IMR-90 (cell line): ENCODE data around the gene B3GALT6. TPM values are rescaled to one million over a fixed set of nuclear protein-coding genes. Genes with fewer than 3 reads are reported as not detected.

ENCODE experiments used
- ATAC-seq: fragments of 200-7000 bp; cut with Tn5 transposase; 2 replicates; pipeline ENCODE4 v1.9.1; 2020; ENCODE audit warnings: low read depth, mild to moderate bottlenecking, moderate library complexity
- BruUV-seq: library from RNA; stranded (reverse); fragments of 400-500 nt; replicated peaks from 2 replicates; lab custom pipeline; 2021; lab: Mats Ljungman, UMichigan
- CTCF ChIA-PET: fragments of 300-600 bp; formaldehyde crosslinking; extraction: SDS; loops from one replicate; lab custom pipeline; 2021; ENCODE audit warnings: antibody characterized with exemption; lab: Yijun Ruan, JAX
- POLR2A ChIA-PET: fragments of 300-600 bp; sonication (Branson Sonifier 250); formaldehyde crosslinking; loops from one replicate; lab custom pipeline; 2022; ENCODE audit warnings: antibody characterized with exemption; ENCODE audit not compliant: unreplicated experiment; lab: Charles Lee
- DNase-seq: peaks from one replicate; pipeline ENCODE4 v3.0.0; 2013
- H2AFZ ChIP-seq: replicated peaks from 2 replicates; pipeline ENCODE3; 2013; ENCODE audit warnings: low read length, mild to moderate bottlenecking; ENCODE audit not compliant: poor library complexity
- H2AK5ac ChIP-seq: 2 replicates; pipeline ENCODE4 v1.6.1; 2013; ENCODE audit warnings: low read depth, low read length, inconsistent platforms
- H2AK9ac ChIP-seq: replicated peaks from 2 replicates; pipeline ENCODE3; 2013; ENCODE audit warnings: mild to moderate bottlenecking, low read depth, low read length, moderate library complexity; ENCODE audit not compliant: poor library complexity
- H2BK120ac ChIP-seq: 2 replicates; pipeline ENCODE4 v1.6.1; 2013; ENCODE audit warnings: low read depth, low read length, inconsistent platforms
- H2BK15ac ChIP-seq: 3 replicates; pipeline ENCODE4 v1.6.1; 2013; ENCODE audit warnings: low read depth, low read length, inconsistent platforms
- H2BK20ac ChIP-seq: 2 replicates; pipeline ENCODE4 v1.6.1; 2013; ENCODE audit warnings: low read depth, mild to moderate bottlenecking, inconsistent platforms, low read length, moderate library complexity
- H2BK5ac ChIP-seq: 2 replicates; pipeline ENCODE4 v1.6.1; 2013; ENCODE audit warnings: mild to moderate bottlenecking, low read depth, low read length, inconsistent platforms; ENCODE audit not compliant: poor library complexity, severe bottlenecking
- H3K14ac ChIP-seq: replicated peaks from 2 replicates; pipeline ENCODE4 v1.6.1; 2013; ENCODE audit warnings: low read depth, low read length, inconsistent platforms
- H3K18ac ChIP-seq: 2 replicates; pipeline ENCODE4 v1.6.1; 2013; ENCODE audit warnings: low read depth, low read length, control low read depth
- H3K23ac ChIP-seq: 2 replicates; pipeline ENCODE4 v1.6.1; 2013; ENCODE audit warnings: low read depth, low read length, inconsistent platforms
- H3K27ac ChIP-seq: 2 replicates; pipeline ENCODE4 v1.5.1; 2013; ENCODE audit warnings: mild to moderate bottlenecking, control low read depth, low read length; ENCODE audit not compliant: insufficient read depth
- H3K27me3 ChIP-seq: 2 replicates; pipeline ENCODE4 v1.6.1; 2013; ENCODE audit warnings: low read length; ENCODE audit not compliant: control insufficient read depth, insufficient read depth
- H3K36me3 ChIP-seq: 2 replicates; pipeline ENCODE4 v1.6.1; 2013; ENCODE audit warnings: low read length, mixed read lengths; ENCODE audit not compliant: control insufficient read depth, insufficient read depth
- H3K4ac ChIP-seq: 2 replicates; pipeline ENCODE4 v1.6.1; 2013; ENCODE audit warnings: low read depth, low read length, inconsistent platforms
- H3K4me1 ChIP-seq: 2 replicates; pipeline ENCODE4 v1.6.1; 2013; ENCODE audit warnings: low read length, mixed read lengths; ENCODE audit not compliant: control insufficient read depth, insufficient read depth
- H3K4me2 ChIP-seq: 2 replicates; pipeline ENCODE4 v1.6.1; 2013; ENCODE audit warnings: low read depth, mild to moderate bottlenecking, control low read depth, low read length, moderate library complexity
- H3K4me3 ChIP-seq: 2 replicates; pipeline ENCODE4 v1.5.1; 2013; ENCODE audit warnings: low read depth, mild to moderate bottlenecking, control low read depth, low read length, moderate library complexity; ENCODE audit not compliant: insufficient read depth
- H3K56ac ChIP-seq: 2 replicates; pipeline ENCODE4 v1.6.1; 2013; ENCODE audit warnings: low read length, inconsistent platforms; ENCODE audit not compliant: insufficient read depth; ENCODE audit errors: extremely low read depth
- H3K79me1 ChIP-seq, 2 experiments: 2 replicates each; pipeline ENCODE4 v1.6.1; 2013; ENCODE audit warnings: low read length in 2 of 2, inconsistent platforms in 1 of 2, low read depth in 1 of 2
- H3K9ac ChIP-seq: 2 replicates; pipeline ENCODE4 v1.6.1; 2013; ENCODE audit warnings: low read depth, low read length, control low read depth
- H3K9me1 ChIP-seq: 2 replicates; pipeline ENCODE4 v1.6.1; 2013; ENCODE audit warnings: low read length, inconsistent platforms; ENCODE audit not compliant: insufficient read depth
- H3K9me3 ChIP-seq: 2 replicates; pipeline ENCODE4 v1.6.1; 2013; ENCODE audit warnings: low read length; ENCODE audit not compliant: control insufficient read depth, insufficient read depth
- H4K20me1 ChIP-seq: 2 replicates; pipeline ENCODE4 v1.6.1; 2013; ENCODE audit warnings: low read length, inconsistent platforms; ENCODE audit not compliant: insufficient read depth
- H4K5ac ChIP-seq: 2 replicates; pipeline ENCODE4 v1.6.1; 2013; ENCODE audit warnings: mild to moderate bottlenecking, low read depth, low read length, control low read depth
- H4K8ac ChIP-seq, 2 experiments: 2 replicates each; pipeline ENCODE4 v1.6.1; 2013; ENCODE audit warnings: low read depth in 2 of 2, low read length in 2 of 2, control low read depth in 1 of 2, inconsistent platforms in 1 of 2
- H4K91ac ChIP-seq: 2 replicates; pipeline ENCODE4 v1.6.1; 2013; ENCODE audit warnings: low read depth, low read length, inconsistent platforms; ENCODE audit not compliant: insufficient read depth
- BHLHE40 ChIP-seq: fragments of 150-350 bp; IDR thresholded peaks from 2 replicates; pipeline ENCODE4 v1.6.1; 2016; ENCODE audit warnings: mild to moderate bottlenecking, low read depth, low read length
- FOS ChIP-seq: fragments of 150-350 bp; IDR thresholded peaks from 2 replicates; pipeline ENCODE4 v1.6.1; 2016; ENCODE audit warnings: low read depth, low read length
- MAFK ChIP-seq: IDR thresholded peaks from 2 replicates; pipeline ENCODE4 v1.6.1; 2012; ENCODE audit warnings: low read depth, low read length, improper control_type of control experiment
- POLR2A ChIP-seq: IDR thresholded peaks from 2 replicates; pipeline ENCODE4 v1.6.1; 2012; ENCODE audit warnings: mild to moderate bottlenecking, low read depth, low read length
- RAD21 ChIP-seq: IDR thresholded peaks from 2 replicates; pipeline ENCODE4 v1.6.1; 2012; ENCODE audit warnings: low read length, improper control_type of control experiment
- RCOR1 ChIP-seq: IDR thresholded peaks from 2 replicates; pipeline ENCODE4 v1.6.1; 2012; ENCODE audit warnings: mild to moderate bottlenecking, low read length, improper control_type of control experiment; ENCODE audit not compliant: insufficient replicate concordance
- RFX5 ChIP-seq: IDR thresholded peaks from 2 replicates; pipeline ENCODE4 v1.8.0; 2012; ENCODE audit warnings: low read depth, mild to moderate bottlenecking, low read length, moderate library complexity
- SMC3 ChIP-seq: fragments of 150-350 bp; IDR thresholded peaks from 2 replicates; pipeline ENCODE4 v1.6.1; 2016; ENCODE audit warnings: low read depth, mild to moderate bottlenecking, antibody characterized with exemption, low read length, moderate library complexity
- WGBS, 2 experiments: methylation state at CpG; one replicate each; pipeline versions ENCODE4 v1.1.5 to v1.1.7; 2013; ENCODE audit warnings: missing lambda C conversion rate in 2 of 2; ENCODE audit not compliant: insufficient read length in 1 of 2; ENCODE audit errors: extremely low coverage in 2 of 2; 5-methylcytosine and 5-hydroxymethylcytosine counted together
- dilution Hi-C: fragments of 300-500 bp; cut with HindIII; formaldehyde crosslinking; loops from one replicate; pipeline ENCODE4 v1.14.3; 2018; ENCODE audit warnings: low sequenced_read_pairs; ENCODE audit not compliant: unreplicated experiment
- in situ Hi-C: fragments of 300-500 bp; cut with MboI; formaldehyde crosslinking; loops from 3 replicates; pipeline ENCODE4 v1.14.3; 2019; ENCODE audit warnings: low sequenced_read_pairs, inconsistent platforms, mixed read lengths
- intact Hi-C: fragments of 100-400 bp; cut with micrococcal nuclease; formaldehyde crosslinking; loops from 2 replicates; pipeline ENCODE4 v1.10.0; 2022
- polyA plus RNA-seq, 3 experiments: library from polyadenylated mRNA; depleted of rRNA; stranded (reverse); fragments of >200 nt; gene quantifications; 2 replicates each; pipeline ENCODE4 v1.2.3, GENCODE V29; 2012; ENCODE audit warnings: low replicate concordance in 1 of 3
- total RNA-seq: library from RNA; depleted of rRNA; stranded (reverse); fragments of >200 nt; gene quantifications from 2 replicates; pipeline ENCODE4 v1.2.3, GENCODE V29; 2012
- TF ChIP-seq, protein P1 (sequence below): fragments of 150-350 bp; IDR thresholded peaks from 2 replicates; pipeline ENCODE4 v1.6.1; 2016; ENCODE audit warnings: low read depth, mild to moderate bottlenecking, low read length, moderate library complexity, borderline replicate concordance

B3GALT6 gene
- total and polyA plus RNA-seq, 2 of the 4 experiments (the other 2 are of a cell fraction), result 12.2 to 23.0 TPM

DNA sequence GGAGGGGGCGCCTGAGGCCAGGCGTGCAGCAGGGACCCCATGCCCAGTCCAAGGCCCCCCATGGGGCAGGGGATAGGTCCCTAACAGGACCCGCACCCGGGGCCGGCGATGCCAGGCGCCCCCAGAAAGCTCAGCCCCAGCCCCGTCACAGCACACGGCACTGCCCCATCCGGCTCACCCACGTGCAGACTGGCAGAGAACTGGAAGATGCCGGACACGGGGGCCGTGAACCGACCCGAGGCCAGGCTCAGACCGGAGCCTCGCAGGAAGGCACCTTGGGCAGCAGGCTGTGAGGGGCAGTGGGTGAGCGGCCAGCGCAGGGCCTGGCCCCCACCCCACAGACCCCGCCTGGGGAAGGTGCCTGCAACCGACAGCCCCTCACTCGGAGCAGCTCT is 11.2 kb downstream of the B3GALT6 start:
- H3K14ac ChIP-seq, result no peak overlapping the region
- no peaks in the 10 kb centered on the region for H3K79me1 ChIP-seq
- H3K9me3 ChIP-seq, result no peaks in the 10 kb centered on the region
- H3K9me1 ChIP-seq, result no peaks in the 10 kb centered on the region
- no peak overlapping the region for H3K4me3 ChIP-seq
- no peak overlapping the region for H2AK5ac ChIP-seq
- no peak overlapping the region for H2BK5ac ChIP-seq
- ChIA-PET POLR2A (no interaction called here), CTCF (no interaction called here)
- no peaks in the 10 kb centered on the region for H4K20me1 ChIP-seq
- in situ Hi-C loops, result no loop called here
- no peak overlapping the region for H2BK15ac ChIP-seq
- no peak overlapping the region for H4K8ac ChIP-seq
- H3K4me2 ChIP-seq, result no peak overlapping the region
- TF ChIP-seq RFX5 (no peak), BHLHE40 (no peak), RCOR1 (no peak), FOS (no peak), SMC3 (no peak), POLR2A (no peak), MAFK (no peak), RAD21 (no peak)
- TF ChIP-seq, protein P1, sequence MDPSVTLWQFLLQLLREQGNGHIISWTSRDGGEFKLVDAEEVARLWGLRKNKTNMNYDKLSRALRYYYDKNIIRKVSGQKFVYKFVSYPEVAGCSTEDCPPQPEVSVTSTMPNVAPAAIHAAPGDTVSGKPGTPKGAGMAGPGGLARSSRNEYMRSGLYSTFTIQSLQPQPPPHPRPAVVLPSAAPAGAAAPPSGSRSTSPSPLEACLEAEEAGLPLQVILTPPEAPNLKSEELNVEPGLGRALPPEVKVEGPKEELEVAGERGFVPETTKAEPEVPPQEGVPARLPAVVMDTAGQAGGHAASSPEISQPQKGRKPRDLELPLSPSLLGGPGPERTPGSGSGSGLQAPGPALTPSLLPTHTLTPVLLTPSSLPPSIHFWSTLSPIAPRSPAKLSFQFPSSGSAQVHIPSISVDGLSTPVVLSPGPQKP, result no peak
- H2BK20ac ChIP-seq, result no peak overlapping the region
- H3K56ac ChIP-seq, result no peak overlapping the region
- 93% methylated on average over 12 of the region's 23 CpGs; no CpG with 5 or more reads in 1 of the 2 experiments for WGBS, 2 experiments
- peaks cover 9% of the 10 kb centered on the region for H3K4me1 ChIP-seq
- no peak overlapping the region for H3K27ac ChIP-seq
- no peak overlapping the region for H2BK120ac ChIP-seq
- H3K18ac ChIP-seq, result no peak overlapping the region
- H3K27me3 ChIP-seq, result no peaks in the 10 kb centered on the region
- H4K5ac ChIP-seq, result no peak overlapping the region
- H2AK9ac ChIP-seq, result no peak overlapping the region
- no TSS peak for BruUV-seq
- H3K9ac ChIP-seq, result no peak overlapping the region
- peaks cover 2% of the 10 kb centered on the region; the same call in 1 of the 2 replicates for H3K36me3 ChIP-seq
- no peak overlapping the region for H3K4ac ChIP-seq
- H2AFZ ChIP-seq, result no peak overlapping the region
- dilution Hi-C loops, result no loop called here
- no peak for DNase-seq
- H3K23ac ChIP-seq, result no peak overlapping the region
- no peak overlapping the region for H4K91ac ChIP-seq
- no peak for ATAC-seq
- intact Hi-C loops, result no loop called here
